A673 (cell line): ENCODE results near the gene INPP5A.

Source experiments
- CTCF ChIP-seq: fragments of 300-800, 200-600 bp; sonication (generic); conservative IDR thresholded peaks from 2 replicates; pipeline ENCODE4 v1.5.1; 2017; ENCODE audit warnings: low read depth, mild to moderate bottlenecking, antibody characterized with exemption, low read length, moderate library complexity, mixed read lengths
- EZH2 ChIP-seq: fragments of 200-600 bp; sonication (generic); IDR thresholded peaks from 2 replicates; pipeline ENCODE4 v1.6.1; 2017; ENCODE audit warnings: borderline replicate concordance, low read depth, mild to moderate bottlenecking, mixed read lengths, antibody characterized with exemption, low read length; ENCODE audit not compliant: poor library complexity, severe bottlenecking

GRCh38 chr10:132814469-132814856 lies 276.9 kb downstream of the INPP5A start:
- TF ChIP-seq CTCF (no peak), EZH2 (no peak)
